Osteoblast (primary cell): ENCODE data around the gene TP73. TPM values are rescaled to one million over a fixed set of nuclear protein-coding genes. Genes with fewer than 3 reads are reported as not detected.
A peak's percentile ranks its signal among the peaks of the same experiment; 100 is the strongest.

Experiments
- DNase-seq: peaks from one replicate; pipeline ENCODE4 v3.0.0; 2011; ENCODE audit warnings: low spot score, mixed read lengths; ENCODE audit not compliant: insufficient read length; ENCODE audit errors: missing footprints
- H2AFZ ChIP-seq: 2 replicates; pipeline ENCODE4 v1.6.0; 2011; ENCODE audit warnings: mild to moderate bottlenecking, low read length
- H3K27ac ChIP-seq: 2 replicates; pipeline ENCODE4 v1.5.1; 2011; ENCODE audit warnings: mild to moderate bottlenecking, low read depth, low read length, moderate library complexity
- H3K27me3 ChIP-seq: 2 replicates; pipeline ENCODE4 v1.6.0; 2012; ENCODE audit warnings: mild to moderate bottlenecking, control low read depth, inconsistent platforms, low read length, moderate library complexity; ENCODE audit not compliant: insufficient read depth
- H3K36me3 ChIP-seq: 2 replicates; pipeline ENCODE4 v1.5.1; 2011; ENCODE audit warnings: mild to moderate bottlenecking, low read length, control low read depth, moderate library complexity; ENCODE audit not compliant: insufficient read depth
- H3K4me1 ChIP-seq: 2 replicates; pipeline ENCODE4 v1.5.1; 2011; ENCODE audit warnings: mild to moderate bottlenecking, low read length, control low read depth, moderate library complexity; ENCODE audit not compliant: insufficient read depth
- H3K4me2 ChIP-seq: 2 replicates; pipeline ENCODE4 v1.6.0; 2011; ENCODE audit warnings: mild to moderate bottlenecking, low read length; ENCODE audit not compliant: insufficient read depth
- H3K4me3 ChIP-seq: fragments of 200-600 bp; sonication (generic); 3 replicates; pipeline ENCODE4 v1.5.1; 2012; ENCODE audit warnings: mild to moderate bottlenecking, low read length, inconsistent platforms; ENCODE audit not compliant: insufficient read depth
- H3K79me2 ChIP-seq: 2 replicates; pipeline ENCODE4 v1.6.0; 2012; ENCODE audit warnings: mild to moderate bottlenecking, low read length, control low read depth, inconsistent platforms; ENCODE audit not compliant: insufficient read depth
- H3K9me3 ChIP-seq: 2 replicates; pipeline ENCODE4 v1.5.1; 2011; ENCODE audit warnings: low read depth, low read length, control low read depth
- H4K20me1 ChIP-seq: 2 replicates; pipeline ENCODE4 v1.6.0; 2012; ENCODE audit warnings: mild to moderate bottlenecking, low read length, control low read depth; ENCODE audit not compliant: insufficient read depth
- total RNA-seq: library from RNA; depleted of rRNA; stranded (reverse); fragments of >200 nt; gene quantifications from 2 replicates; pipeline ENCODE4 v1.2.3, GENCODE V29; 2012
- TF ChIP-seq, protein P1 (sequence below): IDR thresholded peaks from 2 replicates; pipeline ENCODE4 v1.5.1; 2011; ENCODE audit warnings: mild to moderate bottlenecking, low read depth, low read length, moderate library complexity; ENCODE audit errors: extremely low read depth

The TP73 gene
- total RNA-seq, 1 donor: not detected

DNA sequence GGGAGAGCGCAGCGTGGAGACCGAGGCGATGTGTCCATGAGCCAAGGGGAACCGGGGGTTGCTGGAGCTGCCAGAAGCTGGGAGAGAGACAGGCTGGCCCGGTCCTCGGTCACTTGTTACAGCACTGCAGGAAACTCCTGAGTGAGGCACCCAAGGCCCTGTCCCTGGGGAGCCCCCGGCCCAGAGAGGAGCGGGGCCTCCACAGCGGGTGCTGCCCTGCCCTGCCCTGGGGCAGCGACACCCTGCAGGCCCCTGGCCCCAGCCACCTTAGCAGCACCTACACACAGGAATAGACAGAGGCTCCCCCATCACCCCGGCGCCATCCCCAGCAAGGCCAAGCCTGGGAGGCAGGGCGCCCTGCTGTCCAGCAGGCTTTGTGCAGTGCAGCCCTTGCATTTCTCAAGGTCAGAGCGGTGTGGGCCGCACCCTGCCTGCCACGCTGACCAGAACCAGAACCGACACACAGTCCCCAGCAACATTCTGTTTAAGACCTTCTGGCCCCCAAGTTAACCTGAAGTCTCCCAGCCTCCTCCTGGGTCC, 34.4 kb upstream of the TP73 start:
- peak; percentile 51 for DNase-seq
- Histone ChIP-seq H3K79me2 (peaks cover 4% of the 10 kb centered on the region), H3K4me1 (peaks cover 9% of the 10 kb centered on the region), H3K36me3 (peaks cover 2% of the 10 kb centered on the region), H3K4me3 (no peak overlapping the region), H3K27ac (no peak overlapping the region), H3K9me3 (no peaks in the 10 kb centered on the region), H4K20me1 (peaks cover 4% of the 10 kb centered on the region), H3K4me2 (no peak overlapping the region), H3K27me3 (peaks cover 3% of the 10 kb centered on the region), H2AFZ (no peak overlapping the region)
- TF ChIP-seq, protein P1, sequence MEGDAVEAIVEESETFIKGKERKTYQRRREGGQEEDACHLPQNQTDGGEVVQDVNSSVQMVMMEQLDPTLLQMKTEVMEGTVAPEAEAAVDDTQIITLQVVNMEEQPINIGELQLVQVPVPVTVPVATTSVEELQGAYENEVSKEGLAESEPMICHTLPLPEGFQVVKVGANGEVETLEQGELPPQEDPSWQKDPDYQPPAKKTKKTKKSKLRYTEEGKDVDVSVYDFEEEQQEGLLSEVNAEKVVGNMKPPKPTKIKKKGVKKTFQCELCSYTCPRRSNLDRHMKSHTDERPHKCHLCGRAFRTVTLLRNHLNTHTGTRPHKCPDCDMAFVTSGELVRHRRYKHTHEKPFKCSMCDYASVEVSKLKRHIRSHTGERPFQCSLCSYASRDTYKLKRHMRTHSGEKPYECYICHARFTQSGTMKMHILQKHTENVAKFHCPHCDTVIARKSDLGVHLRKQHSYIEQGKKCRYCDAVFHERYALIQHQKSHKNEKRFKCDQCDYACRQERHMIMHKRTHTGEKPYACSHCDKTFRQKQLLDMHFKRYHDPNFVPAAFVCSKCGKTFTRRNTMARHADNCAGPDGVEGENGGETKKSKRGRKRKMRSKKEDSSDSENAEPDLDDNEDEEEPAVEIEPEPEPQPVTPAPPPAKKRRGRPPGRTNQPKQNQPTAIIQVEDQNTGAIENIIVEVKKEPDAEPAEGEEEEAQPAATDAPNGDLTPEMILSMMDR: no peak

- DNase-seq: peak; percentile 34
- Histone ChIP-seq H3K79me2 (peaks cover 11% of the 10 kb centered on the region), H3K27ac (no peak overlapping the region), H3K9me3 (no peaks in the 10 kb centered on the region), H3K4me2 (no peak overlapping the region), H2AFZ (no peak overlapping the region), H4K20me1 (peaks cover 4% of the 10 kb centered on the region), H3K27me3 (peaks cover 3% of the 10 kb centered on the region), H3K36me3 (peaks cover 2% of the 10 kb centered on the region), H3K4me1 (peaks cover 11% of the 10 kb centered on the region), H3K4me3 (no peak overlapping the region)
- TF ChIP-seq, protein P1: no peak
Measured at GRCh38 chr1:3618531-3618880, 33.8 kb upstream of the TP73 start.

- H3K27me3 ChIP-seq: peaks cover 3% of the 10 kb centered on the region
- TF ChIP-seq, protein P1: peak; percentile 85
- H3K9me3 ChIP-seq: no peaks in the 10 kb centered on the region
- H3K4me2 ChIP-seq: no peak overlapping the region
- peak; percentile 97 for DNase-seq
- H4K20me1 ChIP-seq: peaks cover 4% of the 10 kb centered on the region
- H2AFZ ChIP-seq: no peak overlapping the region
- no peak overlapping the region for H3K4me3 ChIP-seq
- H3K27ac ChIP-seq: no peak overlapping the region
- H3K36me3 ChIP-seq: peaks cover 2% of the 10 kb centered on the region
- peaks cover 16% of the 10 kb centered on the region for H3K79me2 ChIP-seq
- H3K4me1 ChIP-seq: peaks cover 14% of the 10 kb centered on the region
Measured at GRCh38 chr1:3618881-3619671, 33.2 kb upstream of the TP73 start.

DNA sequence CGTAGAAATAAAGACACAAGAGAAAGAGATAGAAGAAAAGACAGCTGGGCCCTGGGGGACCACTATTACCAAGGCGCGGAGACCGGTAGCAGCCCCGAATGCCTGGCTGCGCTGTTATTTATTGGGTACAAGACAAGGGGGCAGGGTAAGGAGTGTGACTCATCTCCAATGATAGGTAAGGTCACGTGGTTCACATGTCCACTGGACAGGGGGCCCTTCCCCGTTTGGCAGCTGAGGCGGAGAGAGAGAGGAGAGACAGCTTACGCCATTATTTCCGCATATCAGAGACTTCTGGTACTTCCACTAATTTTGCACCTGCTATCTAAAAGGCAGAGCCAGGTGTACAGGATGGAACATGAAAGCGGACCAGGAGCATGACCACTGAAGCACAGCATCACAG, 31.6 kb upstream of the TP73 start:
- peaks cover 17% of the 10 kb centered on the region for H3K4me1 ChIP-seq
- H3K4me2 ChIP-seq: no peak overlapping the region
- H3K27me3 ChIP-seq: peaks cover 3% of the 10 kb centered on the region
- H3K9me3 ChIP-seq: no peaks in the 10 kb centered on the region
- TF ChIP-seq, protein P1: no peak
- peaks cover 26% of the 10 kb centered on the region for H3K79me2 ChIP-seq
- H3K4me3 ChIP-seq: no peak overlapping the region
- no peak for DNase-seq
- peaks cover 2% of the 10 kb centered on the region for H3K36me3 ChIP-seq
- no peak overlapping the region for H3K27ac ChIP-seq
- peaks cover 4% of the 10 kb centered on the region for H4K20me1 ChIP-seq
- no peak overlapping the region for H2AFZ ChIP-seq
